ENCODE results near the gene NID2. TPM values are rescaled to one million over a fixed set of nuclear protein-coding genes. Genes with fewer than 3 reads are reported as not detected.

NID2 gene
- total RNA-seq, 1 experiment from 2014 or later: 6.6 TPM

DNA sequence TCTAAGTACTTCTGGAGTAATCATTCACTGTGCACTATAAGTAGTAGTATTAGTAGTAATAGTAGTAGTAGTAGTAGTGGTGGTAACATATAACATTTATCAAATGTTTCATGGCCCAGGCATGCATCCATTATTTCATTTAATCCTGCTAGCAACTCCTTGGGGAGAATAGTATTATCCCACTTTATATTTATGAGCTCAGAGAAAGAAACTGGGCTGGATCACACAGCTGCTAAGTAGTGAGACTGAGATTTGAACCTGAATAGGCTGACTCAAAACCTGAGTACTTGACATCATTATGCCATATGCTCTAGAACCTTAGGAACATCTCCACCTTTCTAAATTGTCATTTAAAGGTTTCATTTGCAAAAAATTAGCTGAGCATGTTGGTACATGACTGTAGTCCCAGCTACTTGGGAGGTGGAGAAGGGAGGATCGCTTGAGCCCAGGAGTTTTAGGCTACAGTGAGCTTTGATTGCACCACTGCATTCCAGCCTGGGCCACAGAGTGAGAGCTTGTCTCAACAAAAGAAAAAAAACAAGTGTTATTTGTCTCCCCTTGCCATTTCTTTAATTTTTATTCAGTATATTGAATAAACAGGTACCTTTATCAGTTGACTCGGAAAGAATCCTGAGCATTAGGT lies 11.4 kb upstream of the NID2 start:
- no peaks in the 10 kb centered on the region for H3K9me3 ChIP-seq (ENCODE audit: control insufficient read depth, low read depth, low read length)
- H3K23ac ChIP-seq (ENCODE audit: insufficient read length, low read depth, low read length): no peak overlapping the region
- H2BK5ac ChIP-seq (ENCODE audit: insufficient read length, low read length): no peak overlapping the region
- H3K9me3 Mint-ChIP-seq: peaks cover 5 to 7% of the 10 kb centered on the region in 2 experiments; a peak in 2 of 5 replicates
- H3K18ac ChIP-seq (ENCODE audit: insufficient read length, low read depth, low read length): no peak overlapping the region
- H3K27ac Mint-ChIP-seq: no peak overlapping the region
- H3K79me2 ChIP-seq (ENCODE audit: insufficient read depth, low read length): no peaks in the 10 kb centered on the region
- no peak overlapping the region for H2BK12ac ChIP-seq (ENCODE audit: insufficient read length, low read depth, low read length)
- no peaks in the 10 kb centered on the region for H3K23me2 ChIP-seq (ENCODE audit: insufficient read length, low read depth, low read length, poor library complexity, severe bottlenecking)
- no peak overlapping the region for H2BK120ac ChIP-seq (ENCODE audit: low read depth, low read length, poor library complexity, severe bottlenecking)
- H3K27me3 ChIP-seq (ENCODE audit: insufficient read depth, low read length): no peaks in the 10 kb centered on the region
- H3K9ac ChIP-seq (ENCODE audit: extremely low read depth, insufficient read length, low read length): no peak overlapping the region
- WGBS (ENCODE audit: extremely low coverage, insufficient read length, low lambda C conversion rate): no CpG with 5 or more reads among the region's 2 CpGs
- no peak overlapping the region for H2BK15ac ChIP-seq (ENCODE audit: low read depth, low read length)
- no peaks in the 10 kb centered on the region for H3K4me1 ChIP-seq (ENCODE audit: insufficient read depth, low read length)
- no peak overlapping the region for H4K8ac ChIP-seq (replicated peaks; ENCODE audit: insufficient read length, low read depth, low read length)
- H3T11ph ChIP-seq (ENCODE audit: low read length): no peak overlapping the region
- H3K4me2 ChIP-seq (ENCODE audit: insufficient read depth, insufficient read length, low read length): no peak overlapping the region
- H2BK20ac ChIP-seq (ENCODE audit: low read depth, low read length, poor library complexity, severe bottlenecking): no peak overlapping the region
- H3K79me1 ChIP-seq (ENCODE audit: insufficient read depth, low read depth, low read length, poor library complexity, severe bottlenecking): no peaks in the 10 kb centered on the region
- no peak overlapping the region for H4K5ac ChIP-seq (ENCODE audit: insufficient read length, low read depth, low read length)
- H3K36me3 Mint-ChIP-seq (ENCODE audit: insufficient read depth in 1 of 3, low read depth in 3 of 3): peaks cover 0 to 2% (median 0%) of the 10 kb centered on the region in 3 experiments; a peak in 1 of 7 replicates
- TF ChIP-seq, protein P1, sequence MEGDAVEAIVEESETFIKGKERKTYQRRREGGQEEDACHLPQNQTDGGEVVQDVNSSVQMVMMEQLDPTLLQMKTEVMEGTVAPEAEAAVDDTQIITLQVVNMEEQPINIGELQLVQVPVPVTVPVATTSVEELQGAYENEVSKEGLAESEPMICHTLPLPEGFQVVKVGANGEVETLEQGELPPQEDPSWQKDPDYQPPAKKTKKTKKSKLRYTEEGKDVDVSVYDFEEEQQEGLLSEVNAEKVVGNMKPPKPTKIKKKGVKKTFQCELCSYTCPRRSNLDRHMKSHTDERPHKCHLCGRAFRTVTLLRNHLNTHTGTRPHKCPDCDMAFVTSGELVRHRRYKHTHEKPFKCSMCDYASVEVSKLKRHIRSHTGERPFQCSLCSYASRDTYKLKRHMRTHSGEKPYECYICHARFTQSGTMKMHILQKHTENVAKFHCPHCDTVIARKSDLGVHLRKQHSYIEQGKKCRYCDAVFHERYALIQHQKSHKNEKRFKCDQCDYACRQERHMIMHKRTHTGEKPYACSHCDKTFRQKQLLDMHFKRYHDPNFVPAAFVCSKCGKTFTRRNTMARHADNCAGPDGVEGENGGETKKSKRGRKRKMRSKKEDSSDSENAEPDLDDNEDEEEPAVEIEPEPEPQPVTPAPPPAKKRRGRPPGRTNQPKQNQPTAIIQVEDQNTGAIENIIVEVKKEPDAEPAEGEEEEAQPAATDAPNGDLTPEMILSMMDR (conservative IDR thresholded peaks at IDR 0.05): no peak
- no peak overlapping the region for H4K91ac ChIP-seq (ENCODE audit: insufficient read length, low read depth, low read length)
- H2AK5ac ChIP-seq (ENCODE audit: insufficient read length, low read length): no peak overlapping the region
- no peak overlapping the region for H3K4ac ChIP-seq (ENCODE audit: low read depth, low read length)
- no peak overlapping the region for H3K27ac ChIP-seq (ENCODE audit: insufficient read length, low read depth, low read length)
- DNase-seq: no peak
- no peak overlapping the region for H2AFZ ChIP-seq (ENCODE audit: low read length)
- H4K20me1 ChIP-seq (ENCODE audit: control insufficient read depth, insufficient read depth, insufficient read length): no peaks in the 10 kb centered on the region
- peaks cover 3% of the 10 kb centered on the region for H3K27me3 Mint-ChIP-seq (ENCODE audit: low read depth)
- no peak overlapping the region for H3K14ac ChIP-seq (ENCODE audit: insufficient read depth, low read length)
- H3K4me3 Mint-ChIP-seq: no peak overlapping the region
- H3K56ac ChIP-seq (ENCODE audit: insufficient read length, low read depth, low read length): no peak overlapping the region
- 0 out of 4 replicates have a peak, but pooled peaks cover 0 to 5% of the 10 kb centered on the region in 2 experiments for H3K4me1 Mint-ChIP-seq

Data from H9 (cell line).